Stromal cell of bone marrow (primary cell): ENCODE data around the gene MSL1.

ENCODE experiments used
- DNase-seq: peaks from one replicate; pipeline ENCODE4 v3.0.0-alpha.2; 2012; ENCODE audit warnings: low read depth

The MSL1 gene, protein sequence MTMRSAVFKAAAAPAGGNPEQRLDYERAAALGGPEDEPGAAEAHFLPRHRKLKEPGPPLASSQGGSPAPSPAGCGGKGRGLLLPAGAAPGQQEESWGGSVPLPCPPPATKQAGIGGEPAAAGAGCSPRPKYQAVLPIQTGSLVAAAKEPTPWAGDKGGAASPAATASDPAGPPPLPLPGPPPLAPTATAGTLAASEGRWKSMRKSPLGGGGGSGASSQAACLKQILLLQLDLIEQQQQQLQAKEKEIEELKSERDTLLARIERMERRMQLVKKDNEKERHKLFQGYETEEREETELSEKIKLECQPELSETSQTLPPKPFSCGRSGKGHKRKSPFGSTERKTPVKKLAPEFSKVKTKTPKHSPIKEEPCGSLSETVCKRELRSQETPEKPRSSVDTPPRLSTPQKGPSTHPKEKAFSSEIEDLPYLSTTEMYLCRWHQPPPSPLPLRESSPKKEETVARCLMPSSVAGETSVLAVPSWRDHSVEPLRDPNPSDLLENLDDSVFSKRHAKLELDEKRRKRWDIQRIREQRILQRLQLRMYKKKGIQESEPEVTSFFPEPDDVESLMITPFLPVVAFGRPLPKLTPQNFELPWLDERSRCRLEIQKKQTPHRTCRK

DNA sequence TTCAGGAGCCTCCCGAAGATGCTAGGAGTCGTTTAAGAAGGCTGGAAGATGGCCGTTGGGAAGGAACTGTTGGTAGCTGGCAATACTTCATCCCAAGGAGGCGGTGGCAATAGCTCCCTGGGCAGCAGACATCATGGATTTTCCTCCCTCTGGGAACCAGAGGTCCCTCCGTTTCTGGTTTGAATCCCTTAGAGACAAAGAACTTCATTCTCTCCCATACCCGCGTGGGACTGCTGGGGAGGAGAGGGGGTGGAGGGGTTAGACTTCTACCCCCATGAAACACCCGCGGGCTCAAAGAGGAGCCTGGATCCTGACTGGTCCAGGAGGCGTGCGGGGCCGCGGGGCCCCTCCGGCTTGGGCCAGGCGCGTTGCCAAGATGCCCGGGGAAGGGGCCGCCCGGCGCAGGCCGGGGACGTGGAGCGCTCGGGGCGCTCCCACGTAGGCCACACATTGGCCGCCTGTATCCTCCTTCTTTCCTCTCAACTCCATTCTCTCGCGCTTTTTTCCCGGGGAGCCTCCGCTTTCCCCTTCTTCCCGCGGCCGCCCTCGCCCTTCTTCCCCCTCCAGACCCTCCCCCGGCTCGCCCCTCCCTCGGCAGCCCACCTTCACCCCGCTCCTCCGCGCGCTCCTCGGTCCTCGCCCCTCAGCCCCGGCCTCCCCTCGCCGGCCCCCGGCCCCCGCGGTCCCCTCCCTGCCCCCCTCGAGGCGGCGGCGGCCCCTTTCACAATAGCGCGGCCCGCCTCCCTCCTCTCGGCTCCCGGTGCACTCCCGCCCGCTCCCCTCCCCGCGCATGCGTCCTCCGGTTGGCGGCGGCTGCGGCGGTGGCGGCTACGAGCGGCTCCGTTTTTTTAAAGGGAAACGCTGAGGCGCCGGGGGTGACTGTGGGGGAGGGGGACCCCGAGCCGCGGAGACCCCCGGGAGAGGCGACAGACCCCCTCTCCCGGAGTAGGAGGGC is at the start of gene MSL1:
MSL1 (plus strand) TSS at position 791 of the 955 bp plus-strand sequence. CDS start 642 bp downstream, outside the sequence.
- DNase-seq = peak; percentile 67

DNA sequence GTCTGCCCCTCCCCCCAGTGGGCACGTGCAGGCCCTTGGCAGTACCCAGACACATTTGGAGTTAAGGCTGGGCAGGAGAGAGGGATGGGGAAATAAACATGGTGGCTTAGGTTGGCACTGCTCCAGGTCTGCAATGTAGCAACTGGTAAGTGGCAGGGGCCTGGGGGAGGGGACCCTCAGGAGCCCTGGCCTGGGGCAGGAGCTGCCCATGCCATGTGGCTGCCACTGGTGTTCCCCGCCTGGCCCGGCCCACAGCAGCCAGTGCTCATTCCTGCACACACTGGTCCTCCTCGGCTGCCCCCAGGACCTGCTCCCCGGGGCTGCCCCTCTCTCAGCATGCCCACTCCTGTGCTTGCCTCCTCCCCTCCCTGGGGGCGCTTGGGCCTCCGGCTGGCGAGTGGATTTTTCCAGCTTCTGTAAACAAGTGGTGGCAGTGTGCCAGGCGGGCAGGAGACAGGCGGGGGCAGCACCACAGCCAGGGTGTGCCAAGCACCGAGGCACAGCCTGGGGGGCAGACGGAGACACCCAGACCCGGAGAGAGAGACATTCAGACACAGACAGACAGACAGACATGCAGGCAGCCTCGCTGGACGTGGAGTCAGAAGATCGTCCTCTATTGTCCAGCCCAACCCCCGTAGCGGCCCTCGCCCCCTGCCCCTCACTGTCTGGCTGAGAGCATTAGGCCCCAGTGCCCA is 49.6 kb upstream of the MSL1 start:
- DNase-seq = no peak

DNA sequence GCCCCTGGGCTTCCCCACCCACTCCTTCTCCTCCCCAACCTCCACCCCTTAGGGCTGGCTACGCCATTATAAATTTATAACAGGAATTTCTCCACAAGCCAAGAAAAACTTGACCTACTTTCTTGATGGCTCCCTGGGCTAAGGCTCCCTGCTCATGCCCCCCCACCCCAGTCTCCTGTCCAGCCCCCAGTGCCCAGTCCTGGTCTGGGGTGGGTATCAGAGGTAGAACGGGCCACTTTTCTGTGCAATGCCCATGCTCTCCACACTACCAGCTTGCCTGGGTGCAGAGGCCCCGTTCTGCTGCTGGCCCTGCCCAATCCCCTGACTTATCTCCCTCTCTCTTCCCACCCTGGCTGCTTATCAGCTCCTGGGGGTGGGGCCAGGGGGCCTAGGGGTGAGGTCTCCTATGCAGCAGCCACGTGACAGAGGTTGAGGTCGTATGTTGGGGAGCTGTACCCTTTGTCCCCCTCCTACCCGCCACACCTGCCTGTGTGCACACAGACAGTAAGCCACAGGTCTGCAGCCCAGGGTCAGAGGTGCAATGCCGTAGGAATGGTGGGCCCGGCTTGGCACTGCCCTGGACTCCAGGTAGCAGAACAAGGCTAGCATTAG is 48.9 kb upstream of the MSL1 start:
- DNase-seq = no peak

DNA sequence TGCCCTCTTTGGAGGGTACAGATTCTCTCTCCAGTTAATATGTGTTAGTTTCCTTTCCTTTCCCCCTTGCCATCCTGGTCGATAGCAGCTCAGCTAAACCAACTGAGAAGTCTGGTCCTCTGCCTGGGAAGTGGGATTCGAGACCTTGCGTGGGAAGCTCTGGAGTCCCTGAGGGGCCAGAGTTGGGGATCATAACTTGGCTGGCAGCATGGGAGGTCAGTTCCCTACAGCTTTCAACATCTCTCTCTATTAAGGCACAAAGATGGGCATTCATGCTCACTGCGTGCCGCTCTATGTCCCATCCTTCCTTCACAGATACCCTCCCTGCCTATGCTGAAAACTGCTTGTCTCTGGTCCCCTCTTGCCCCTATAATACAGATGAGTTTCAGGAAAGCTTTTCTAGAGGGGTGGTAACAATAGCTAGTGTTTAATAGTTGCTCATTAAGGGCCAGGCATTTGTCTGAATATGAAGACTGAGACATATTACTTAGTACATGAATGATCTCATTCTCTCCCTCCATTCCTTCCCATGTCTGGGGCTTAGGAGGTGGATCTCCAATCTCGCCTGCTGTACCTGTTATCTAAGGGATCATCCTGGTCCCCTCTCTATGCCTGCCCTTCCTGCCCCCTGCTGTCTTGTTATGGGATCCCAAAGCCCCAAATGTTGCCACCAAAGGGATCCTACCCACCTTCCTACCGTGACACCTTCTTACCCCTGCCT is 48.2 kb upstream of the MSL1 start:
- no peak for DNase-seq

DNA sequence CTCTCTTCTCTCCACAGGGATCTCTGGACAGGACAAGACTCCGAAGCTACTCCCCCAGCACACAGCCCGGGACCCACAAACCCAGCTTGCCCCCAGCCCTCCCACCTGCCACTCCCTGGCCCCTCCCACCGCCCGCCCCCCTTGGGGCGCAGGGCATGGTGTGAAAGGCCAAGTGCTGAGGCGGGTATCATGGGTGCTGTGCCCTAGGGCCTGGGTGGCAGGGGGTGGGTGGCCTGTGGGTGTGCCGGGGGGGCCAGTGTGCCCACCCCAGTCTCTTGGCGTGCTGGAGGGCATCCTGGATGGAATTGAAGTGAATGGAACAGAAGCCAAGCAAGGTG is 47.6 kb upstream of the MSL1 start:
- no peak for DNase-seq

DNA sequence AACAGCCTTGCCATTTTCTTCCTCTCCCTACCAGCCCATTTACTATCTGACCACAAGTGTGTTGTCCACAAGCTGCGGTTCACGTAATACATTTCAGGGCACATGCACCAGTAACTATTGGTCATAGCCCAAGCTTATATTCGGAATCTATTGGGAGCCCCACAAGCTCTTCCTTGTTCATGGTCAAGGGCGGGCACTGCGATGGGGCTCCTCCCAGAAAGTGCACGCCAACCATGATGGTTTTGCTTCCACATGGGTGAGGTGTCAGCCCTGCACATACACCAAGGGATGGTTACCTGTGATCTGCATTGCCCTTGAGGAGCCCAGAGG is 46.9 kb upstream of the MSL1 start:
- DNase-seq = no peak

DNA sequence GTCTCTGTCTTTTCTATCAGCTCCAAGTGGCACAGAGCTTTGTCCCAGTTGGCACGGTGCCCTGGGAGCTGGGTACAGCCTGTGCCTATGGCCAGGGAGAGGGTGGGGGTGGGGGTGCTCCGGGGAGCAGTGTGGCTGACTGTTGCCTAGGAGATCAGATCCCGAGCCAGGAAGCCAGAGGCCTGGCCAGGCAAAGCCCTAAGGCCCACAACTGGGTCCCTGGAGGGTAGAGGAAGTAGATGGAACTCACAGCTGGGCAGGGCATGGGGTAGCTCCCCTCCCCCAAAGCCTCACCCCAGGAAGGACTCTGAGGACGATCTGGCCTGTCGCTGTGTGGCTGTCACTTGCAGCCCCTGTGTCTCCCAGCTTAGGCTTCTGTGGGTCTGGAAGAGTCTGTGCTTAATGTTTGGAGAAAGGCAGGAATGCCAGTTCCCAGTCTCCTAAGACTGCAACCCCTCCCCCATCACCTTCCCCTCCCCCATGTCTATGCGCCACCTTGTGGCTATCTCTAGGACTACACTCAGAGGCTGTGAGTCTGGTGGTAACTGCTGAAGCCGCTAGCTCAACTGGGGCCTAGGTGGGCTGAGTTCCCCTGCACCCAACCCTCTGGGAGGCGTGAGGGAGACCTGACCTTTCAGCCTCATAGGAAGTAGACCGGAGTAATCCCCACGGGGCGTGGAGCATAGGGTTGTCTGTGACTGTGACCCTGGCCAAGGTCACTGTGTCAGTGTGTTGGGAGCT is 46.4 kb upstream of the MSL1 start:
- DNase-seq = no peak

DNA sequence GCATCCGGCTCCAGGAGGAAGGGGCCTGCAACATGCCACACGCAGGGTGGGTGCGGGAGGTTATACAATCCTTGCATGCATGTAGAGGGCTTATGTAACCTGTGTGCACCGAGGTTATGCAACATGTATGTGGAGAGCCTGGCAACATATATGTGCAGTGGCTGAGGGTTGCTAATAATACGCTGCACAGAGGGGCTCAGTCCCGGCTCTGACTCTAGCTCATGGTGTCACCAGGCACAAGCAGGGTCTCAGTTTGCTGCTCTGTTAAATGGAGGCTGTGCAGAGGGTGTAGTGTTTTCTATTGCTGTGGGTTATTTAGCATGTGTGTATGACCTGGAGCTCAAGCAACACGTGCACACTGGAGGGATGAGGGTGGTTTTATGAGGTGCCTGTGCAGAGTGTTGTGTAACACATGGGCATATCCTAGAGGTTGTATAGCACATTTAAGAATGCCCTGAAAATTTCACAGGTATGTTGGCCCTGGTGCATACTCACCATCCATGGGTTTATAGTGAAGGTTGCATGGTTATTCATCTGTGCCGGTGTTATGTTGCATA is 45.8 kb upstream of the MSL1 start:
- no peak for DNase-seq

DNA sequence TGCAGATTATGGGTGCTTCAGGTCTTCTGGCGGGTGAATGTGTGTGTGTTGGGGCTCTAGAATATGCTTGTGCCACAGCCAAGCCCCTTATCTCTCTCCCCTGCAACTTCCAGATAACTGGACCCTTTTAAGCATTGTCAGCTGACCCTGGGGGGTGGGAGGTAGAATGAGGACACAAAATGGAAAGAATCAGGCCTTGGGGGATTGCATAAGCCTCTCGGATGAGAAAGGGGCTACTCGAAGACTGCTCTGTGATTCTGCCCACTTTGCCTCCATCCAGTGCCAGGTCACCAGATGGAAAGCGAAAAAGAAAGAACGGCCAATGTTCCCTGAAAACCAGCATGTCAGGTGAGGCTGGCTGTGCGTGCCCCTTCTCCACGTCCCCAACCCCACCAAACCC is 45.2 kb upstream of the MSL1 start:
- DNase-seq = no peak

DNA sequence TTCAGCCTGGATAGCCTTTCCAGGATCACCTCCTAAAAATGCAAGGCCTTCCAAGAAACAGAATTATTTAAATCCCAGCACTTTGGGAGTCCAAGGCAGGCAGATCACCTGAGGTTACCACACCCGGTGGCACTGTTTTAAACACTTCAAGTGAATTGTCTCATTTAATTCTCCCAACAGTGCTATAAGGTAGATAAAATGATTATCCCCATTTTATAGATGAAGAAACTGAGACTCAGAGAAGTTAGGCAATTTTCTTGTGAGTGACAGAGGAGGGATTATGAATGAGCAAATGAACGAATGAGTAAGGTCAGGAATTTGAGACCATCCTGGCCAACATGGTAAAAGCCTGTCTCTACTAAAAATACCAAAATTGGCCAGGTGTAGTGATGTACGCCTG is 42.2 kb upstream of the MSL1 start:
- no peak for DNase-seq

DNA sequence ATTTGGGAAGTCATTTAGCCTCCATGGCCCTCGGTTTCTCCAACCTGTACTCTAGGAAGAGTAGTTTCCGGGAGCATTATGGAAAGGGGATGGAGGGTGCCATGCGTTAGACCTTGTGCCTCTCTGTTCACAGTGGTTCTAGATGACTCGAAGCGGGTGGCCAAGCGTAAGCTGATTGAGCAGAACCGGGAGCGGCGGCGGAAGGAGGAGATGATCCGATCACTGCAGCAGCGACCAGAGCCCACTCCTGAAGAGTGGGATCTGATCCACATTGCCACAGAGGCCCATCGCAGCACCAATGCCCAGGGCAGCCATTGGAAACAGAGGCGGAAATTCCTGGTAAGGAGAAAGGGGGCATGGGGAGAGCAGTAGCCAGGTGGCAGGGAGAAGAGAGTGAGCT is 37.3 kb upstream of the MSL1 start:
- no peak for DNase-seq

DNA sequence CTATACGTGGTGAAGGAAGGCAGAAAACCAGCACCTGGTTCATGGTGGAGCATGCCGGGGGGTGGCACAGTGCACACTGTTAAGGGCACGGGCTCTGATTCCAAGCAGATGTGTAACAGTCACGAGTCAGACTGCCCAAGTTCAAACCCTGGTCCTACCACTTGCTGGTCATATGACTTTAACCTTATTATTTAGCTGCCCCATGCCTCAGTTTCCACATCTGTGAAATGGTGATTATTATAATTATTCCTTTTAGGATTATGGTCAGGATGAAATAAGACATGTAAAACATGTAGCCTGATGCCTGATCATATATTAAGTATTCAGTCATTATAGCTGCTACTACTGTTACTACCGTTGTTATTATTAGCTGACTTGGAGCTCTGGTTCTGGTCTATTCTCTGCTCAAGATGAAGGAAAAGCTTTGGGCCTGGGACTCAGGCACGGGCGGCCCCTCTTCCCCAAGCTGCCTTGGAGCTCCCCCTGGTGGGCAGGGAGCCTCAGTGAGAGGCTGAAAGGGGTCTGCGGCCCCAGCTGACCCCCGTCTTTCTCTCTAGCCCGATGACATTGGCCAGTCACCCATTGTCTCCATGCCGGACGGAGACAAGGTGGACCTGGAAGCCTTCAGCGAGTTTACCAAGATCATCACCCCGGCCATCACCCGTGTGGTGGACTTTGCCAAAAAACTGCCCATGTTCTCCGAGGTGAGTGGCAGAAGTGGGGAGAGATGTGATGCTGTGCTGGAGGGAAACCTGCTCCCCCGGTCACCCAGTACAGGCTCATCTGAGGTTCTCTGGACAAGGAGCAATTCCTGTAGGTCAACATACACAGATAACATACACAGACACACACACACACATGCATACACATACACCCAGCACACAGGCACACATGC is 35.4 kb upstream of the MSL1 start:
- no peak for DNase-seq

DNA sequence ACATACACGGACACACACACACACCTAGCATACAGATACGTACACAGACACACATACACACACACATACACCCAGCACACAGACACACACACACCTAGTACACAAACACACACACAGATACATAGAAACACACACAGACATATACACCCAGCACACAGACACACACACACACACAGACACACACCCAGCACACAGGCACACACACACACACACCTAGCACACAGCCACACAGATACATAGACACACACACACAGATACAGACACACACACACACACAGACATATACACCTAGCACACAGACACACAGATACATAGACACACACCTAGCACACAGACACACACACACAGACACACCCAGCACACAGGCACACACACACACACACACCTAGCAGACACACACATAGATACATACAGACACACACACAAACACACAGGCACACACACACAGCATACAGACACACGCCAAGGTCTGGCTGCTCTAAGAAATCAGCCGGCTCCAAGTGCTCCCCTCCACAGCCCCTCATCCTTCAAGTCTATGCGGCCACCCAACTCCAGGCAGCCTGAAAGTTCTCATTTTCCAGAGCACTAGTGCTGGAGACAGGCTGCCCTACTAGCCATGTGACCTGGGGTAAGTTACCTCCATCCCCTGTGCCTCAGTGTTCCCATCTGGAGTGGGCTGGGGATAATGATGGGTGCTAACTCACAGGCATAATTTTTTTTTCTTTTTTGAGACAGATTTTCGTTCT is 34.5 kb upstream of the MSL1 start:
- DNase-seq = no peak

DNA sequence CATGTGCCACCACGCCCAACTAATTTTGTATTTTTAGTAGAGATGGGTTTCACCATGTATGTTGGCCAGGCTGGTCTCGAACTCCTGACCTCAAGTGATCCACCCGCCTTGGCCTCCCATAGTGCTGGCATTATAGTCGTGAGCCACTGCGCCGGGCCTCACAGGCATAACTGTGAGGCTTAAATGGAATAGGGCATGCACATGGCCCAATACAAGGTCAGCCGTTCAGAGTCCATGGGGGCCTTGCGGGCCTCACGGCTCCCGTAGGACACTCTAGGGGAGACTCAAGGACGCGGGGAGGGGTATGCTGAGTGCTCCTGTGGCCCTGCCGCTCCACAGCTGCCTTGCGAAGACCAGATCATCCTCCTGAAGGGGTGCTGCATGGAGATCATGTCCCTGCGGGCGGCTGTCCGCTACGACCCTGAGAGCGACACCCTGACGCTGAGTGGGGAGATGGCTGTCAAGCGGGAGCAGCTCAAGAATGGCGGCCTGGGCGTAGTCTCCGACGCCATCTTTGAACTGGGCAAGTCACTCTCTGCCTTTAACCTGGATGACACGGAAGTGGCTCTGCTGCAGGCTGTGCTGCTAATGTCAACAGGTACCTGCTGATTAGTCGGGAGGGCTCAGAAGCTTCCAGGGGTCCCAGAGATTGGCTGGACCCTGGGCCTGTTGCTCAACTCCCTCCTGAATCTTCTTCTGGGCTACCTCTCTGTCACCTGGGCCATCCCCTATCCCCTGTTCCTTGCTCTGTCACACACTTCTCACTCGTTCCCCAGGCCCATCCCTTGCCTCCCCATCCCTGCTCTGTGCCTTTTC is 33.7 kb upstream of the MSL1 start:
- DNase-seq = no peak

DNA sequence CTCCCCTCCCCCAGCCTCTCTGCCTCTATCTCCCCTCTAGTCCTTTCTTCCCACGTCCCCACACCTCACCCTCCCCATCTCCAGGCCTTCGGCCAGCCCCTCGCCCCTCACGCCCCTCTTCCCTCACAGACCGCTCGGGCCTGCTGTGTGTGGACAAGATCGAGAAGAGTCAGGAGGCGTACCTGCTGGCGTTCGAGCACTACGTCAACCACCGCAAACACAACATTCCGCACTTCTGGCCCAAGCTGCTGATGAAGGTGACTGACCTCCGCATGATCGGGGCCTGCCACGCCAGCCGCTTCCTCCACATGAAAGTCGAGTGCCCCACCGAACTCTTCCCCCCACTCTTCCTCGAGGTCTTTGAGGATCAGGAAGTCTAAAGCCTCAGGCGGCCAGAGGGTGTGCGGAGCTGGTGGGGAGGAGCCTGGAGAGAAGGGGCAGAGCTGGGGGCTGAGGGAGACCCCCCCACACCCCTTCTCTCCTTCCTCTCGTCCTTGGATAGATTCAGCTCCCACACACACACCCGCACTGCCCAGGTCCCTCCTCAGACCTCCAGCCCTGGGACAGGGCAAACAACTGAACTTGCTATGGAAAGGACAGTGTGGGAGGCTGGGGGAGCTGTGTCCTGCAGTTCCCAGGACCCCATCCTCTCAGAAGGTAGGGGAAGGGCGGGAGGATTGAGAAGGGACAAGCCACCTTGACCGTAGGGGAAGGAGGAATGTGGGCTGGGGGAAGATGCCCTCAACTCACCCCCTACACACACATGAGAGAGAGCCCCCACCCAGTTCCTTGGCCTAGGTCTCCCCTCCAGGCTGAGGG is 32.5 kb upstream of the MSL1 start:
- no peak for DNase-seq

DNA sequence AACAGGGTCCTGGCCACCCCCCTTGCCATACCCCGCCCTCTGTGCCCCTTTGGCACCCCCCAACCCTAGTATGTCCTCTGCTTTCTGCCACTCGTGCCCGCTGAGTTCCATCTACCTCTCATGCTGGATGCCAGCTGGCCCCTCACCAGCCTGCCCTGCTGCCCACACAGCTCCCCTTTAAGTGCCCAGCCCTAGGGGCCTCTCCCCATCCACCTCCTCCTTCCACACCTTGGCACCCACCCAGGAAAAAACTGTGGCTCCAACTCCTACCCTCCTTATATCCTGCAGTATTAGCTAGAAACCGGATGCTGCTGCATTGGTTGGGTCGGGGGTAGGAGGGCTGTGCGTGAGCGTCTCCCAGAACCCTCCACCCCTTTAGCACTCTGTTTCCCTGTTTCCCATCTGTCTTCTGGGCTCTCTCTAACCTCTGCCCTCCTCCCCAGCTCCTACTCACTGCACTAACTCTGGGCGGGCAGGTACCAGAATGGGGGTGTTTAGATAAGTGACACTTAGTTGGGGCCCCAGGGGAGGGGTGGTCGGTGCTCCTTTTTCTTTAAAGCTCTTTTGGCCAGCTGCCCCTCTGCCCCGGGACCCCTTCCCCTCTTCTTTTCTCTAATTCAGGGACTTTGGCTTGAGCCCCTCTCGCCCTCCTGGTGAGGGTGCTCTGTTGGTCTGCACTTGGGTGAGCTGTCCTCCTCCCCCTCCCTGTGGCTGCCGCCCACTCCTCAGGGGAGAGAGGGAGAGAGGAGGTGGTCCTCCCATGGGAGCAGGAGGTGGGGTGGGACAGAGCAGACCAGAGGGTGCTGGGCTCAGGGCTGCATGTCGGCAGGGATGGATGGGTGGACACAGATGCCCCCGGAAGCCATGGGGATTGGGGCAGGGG is 31.3 kb upstream of the MSL1 start:
- no peak for DNase-seq
